RWPE2 (cell line): ENCODE data around the gene SH3RF2.

Experiments used
- ATAC-seq: fragments of 200-7000 bp; cut with Tn5 transposase; 3 replicates; pipeline ENCODE4 v1.9.1; 2021; ENCODE audit warnings: low read depth
- DNase-seq: peaks from one replicate; pipeline ENCODE4 v3.0.0-alpha.2; 2020; ENCODE audit warnings: low spot score
- H3K27ac ChIP-seq: fragments of 450-650 bp; 2 replicates; pipeline ENCODE4 v1.5.1; 2017; ENCODE audit warnings: mild to moderate bottlenecking; ENCODE audit not compliant: poor library complexity, severe bottlenecking
- H3K27me3 ChIP-seq: fragments of 250-450 bp; sonication (Bioruptor Pico); 2 replicates; pipeline ENCODE4 v1.5.1; 2021; ENCODE audit warnings: mild to moderate bottlenecking, moderate library complexity; ENCODE audit not compliant: insufficient read depth, poor library complexity, severe bottlenecking
- H3K36me3 ChIP-seq: fragments of 250-450 bp; sonication (Bioruptor Pico); 2 replicates; pipeline ENCODE4 v1.5.1; 2020; ENCODE audit warnings: low read depth, mild to moderate bottlenecking, moderate library complexity
- H3K4me1 ChIP-seq: fragments of 250-450 bp; sonication (Bioruptor Pico); 2 replicates; pipeline ENCODE4 v1.5.1; 2021; ENCODE audit warnings: mild to moderate bottlenecking, moderate library complexity; ENCODE audit not compliant: insufficient read depth, poor library complexity, severe bottlenecking
- H3K4me3 ChIP-seq: fragments of 250-450 bp; sonication (Bioruptor Pico); 2 replicates; pipeline ENCODE4 v1.5.1; 2021; ENCODE audit warnings: mild to moderate bottlenecking, moderate library complexity; ENCODE audit not compliant: severe bottlenecking
- H3K9me3 ChIP-seq: fragments of 250-450 bp; sonication (Bioruptor Pico); 2 replicates; pipeline ENCODE4 v1.5.1; 2021; ENCODE audit warnings: mild to moderate bottlenecking, moderate library complexity; ENCODE audit not compliant: severe bottlenecking
- TF ChIP-seq, protein P1 (sequence below): fragments of 450-650 bp; IDR thresholded peaks from one replicate; pipeline ENCODE4 v1.5.1; 2017; ENCODE audit warnings: mild to moderate bottlenecking, moderate library complexity; ENCODE audit not compliant: poor library complexity, severe bottlenecking

The SH3RF2 gene

DNA sequence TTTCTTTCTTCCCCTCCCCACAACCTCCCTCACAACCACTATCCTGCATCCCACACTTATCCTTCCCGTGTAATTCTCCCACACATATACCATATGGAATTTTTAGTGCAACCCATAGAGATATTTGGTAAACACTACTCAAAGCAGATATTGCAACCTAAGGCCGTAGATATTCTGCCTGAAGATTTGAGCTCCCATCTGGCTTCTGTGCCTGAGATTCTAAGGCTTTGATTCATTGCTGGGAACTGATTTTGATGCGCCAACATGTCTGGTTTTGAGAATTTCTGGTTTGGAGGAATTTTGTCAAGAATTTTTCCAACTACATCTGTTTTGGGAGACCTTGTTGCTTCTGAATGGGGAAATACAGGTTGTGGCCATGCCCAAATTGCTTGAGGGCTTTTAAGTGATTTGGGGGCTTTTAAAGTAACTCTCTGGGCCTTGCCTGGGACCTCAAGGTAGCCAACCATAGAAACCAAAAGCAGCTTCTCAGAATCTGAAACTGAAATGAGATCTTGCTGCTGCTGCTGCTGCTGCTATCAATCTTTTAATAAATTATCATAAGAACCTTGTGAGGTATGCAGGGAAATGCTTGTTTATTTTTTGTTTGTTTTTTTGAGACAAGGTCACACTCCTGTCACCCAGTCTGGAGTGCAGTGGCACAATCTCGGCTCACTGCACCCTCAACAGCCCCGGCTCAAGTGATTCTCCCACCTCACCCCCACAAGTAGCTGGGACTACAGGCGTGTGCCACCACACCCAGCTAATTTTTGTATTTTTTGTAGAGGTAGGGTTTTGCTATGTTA is 132.8 kb downstream of the SH3RF2 start:
- no peaks in the 10 kb centered on the region for H3K27me3 ChIP-seq
- TF ChIP-seq, protein P1, sequence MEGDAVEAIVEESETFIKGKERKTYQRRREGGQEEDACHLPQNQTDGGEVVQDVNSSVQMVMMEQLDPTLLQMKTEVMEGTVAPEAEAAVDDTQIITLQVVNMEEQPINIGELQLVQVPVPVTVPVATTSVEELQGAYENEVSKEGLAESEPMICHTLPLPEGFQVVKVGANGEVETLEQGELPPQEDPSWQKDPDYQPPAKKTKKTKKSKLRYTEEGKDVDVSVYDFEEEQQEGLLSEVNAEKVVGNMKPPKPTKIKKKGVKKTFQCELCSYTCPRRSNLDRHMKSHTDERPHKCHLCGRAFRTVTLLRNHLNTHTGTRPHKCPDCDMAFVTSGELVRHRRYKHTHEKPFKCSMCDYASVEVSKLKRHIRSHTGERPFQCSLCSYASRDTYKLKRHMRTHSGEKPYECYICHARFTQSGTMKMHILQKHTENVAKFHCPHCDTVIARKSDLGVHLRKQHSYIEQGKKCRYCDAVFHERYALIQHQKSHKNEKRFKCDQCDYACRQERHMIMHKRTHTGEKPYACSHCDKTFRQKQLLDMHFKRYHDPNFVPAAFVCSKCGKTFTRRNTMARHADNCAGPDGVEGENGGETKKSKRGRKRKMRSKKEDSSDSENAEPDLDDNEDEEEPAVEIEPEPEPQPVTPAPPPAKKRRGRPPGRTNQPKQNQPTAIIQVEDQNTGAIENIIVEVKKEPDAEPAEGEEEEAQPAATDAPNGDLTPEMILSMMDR = no peak
- peaks cover 6% of the 10 kb centered on the region for H3K4me1 ChIP-seq
- H3K9me3 ChIP-seq = no peaks in the 10 kb centered on the region
- DNase-seq (no peak), ATAC-seq (no peak)
- H3K36me3 ChIP-seq = no peaks in the 10 kb centered on the region
- no peak overlapping the region for H3K4me3 ChIP-seq
- no peak overlapping the region for H3K27ac ChIP-seq

DNA sequence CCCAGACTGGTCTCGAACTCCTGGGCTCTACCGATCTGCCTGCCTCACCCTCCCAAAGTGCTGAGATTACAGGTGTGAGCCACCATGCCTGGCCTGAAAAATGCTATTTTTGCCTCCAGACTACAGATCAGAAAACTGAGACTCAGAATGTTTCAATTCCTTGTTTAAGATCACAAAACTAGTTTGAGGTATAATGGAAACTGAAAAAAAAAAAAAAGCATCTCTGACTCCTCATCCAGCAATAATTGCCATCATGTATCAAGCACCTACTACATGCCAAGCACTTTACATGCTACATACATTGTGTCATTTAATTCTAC is 133.4 kb downstream of the SH3RF2 start:
- no peak overlapping the region for H3K4me3 ChIP-seq
- no peak overlapping the region for H3K27ac ChIP-seq
- DNase-seq (no peak), ATAC-seq (no peak)
- TF ChIP-seq, protein P1 = no peak
- no peaks in the 10 kb centered on the region for H3K9me3 ChIP-seq
- no peaks in the 10 kb centered on the region for H3K36me3 ChIP-seq
- H3K27me3 ChIP-seq = no peaks in the 10 kb centered on the region
- peaks cover 6% of the 10 kb centered on the region for H3K4me1 ChIP-seq

DNA sequence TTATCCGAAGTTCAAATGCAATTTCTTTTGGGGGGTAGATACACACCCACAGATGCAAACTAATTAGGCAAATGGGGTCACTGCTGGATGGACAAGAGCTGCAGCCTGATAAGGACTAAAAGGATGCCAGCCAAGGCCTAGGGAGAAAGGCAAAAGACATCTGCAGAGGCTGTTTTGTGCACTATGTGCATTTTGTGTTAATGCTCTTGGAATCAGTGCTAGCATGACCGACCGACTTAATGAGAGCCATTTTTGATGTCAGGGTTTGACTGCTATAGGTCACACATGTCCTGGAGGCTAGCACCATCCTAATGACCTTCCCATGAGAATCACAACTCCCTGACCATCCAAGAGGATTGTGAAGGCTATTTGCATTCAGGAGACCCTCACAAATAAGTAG is 134.4 kb downstream of the SH3RF2 start:
- Histone ChIP-seq H3K9me3 (no peaks in the 10 kb centered on the region), H3K27me3 (no peaks in the 10 kb centered on the region), H3K4me3 (no peak overlapping the region), H3K36me3 (no peaks in the 10 kb centered on the region), H3K4me1 (peaks cover 6% of the 10 kb centered on the region), H3K27ac (no peak overlapping the region)
- TF ChIP-seq, protein P1 = no peak
- no peak for ATAC-seq
- DNase-seq = no peak

DNA sequence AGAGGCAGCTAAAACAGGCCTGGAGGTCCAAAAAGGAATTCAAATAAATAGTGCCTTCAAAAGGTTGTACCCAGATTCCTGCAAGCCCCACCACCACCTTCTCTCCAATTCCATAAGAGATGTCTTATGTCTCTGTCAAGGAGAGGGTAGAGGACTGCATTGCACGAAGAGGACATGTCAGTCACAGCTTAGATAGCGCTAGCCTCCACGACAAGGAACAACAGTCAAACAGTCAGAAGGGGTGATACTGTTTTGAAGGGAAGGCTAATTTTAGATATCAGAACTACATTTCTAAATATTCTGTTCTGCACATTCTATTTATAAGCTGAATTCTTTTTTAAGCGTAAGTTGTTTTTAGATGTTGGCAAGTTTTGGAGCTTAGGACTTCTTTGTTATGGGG is 134.8 kb downstream of the SH3RF2 start:
- H3K4me1 ChIP-seq = peaks cover 6% of the 10 kb centered on the region
- no peaks in the 10 kb centered on the region for H3K9me3 ChIP-seq
- ATAC-seq (no peak), DNase-seq (no peak)
- TF ChIP-seq, protein P1 = no peak
- no peaks in the 10 kb centered on the region for H3K36me3 ChIP-seq
- no peak overlapping the region for H3K27ac ChIP-seq
- no peaks in the 10 kb centered on the region for H3K27me3 ChIP-seq
- H3K4me3 ChIP-seq = no peak overlapping the region

DNA sequence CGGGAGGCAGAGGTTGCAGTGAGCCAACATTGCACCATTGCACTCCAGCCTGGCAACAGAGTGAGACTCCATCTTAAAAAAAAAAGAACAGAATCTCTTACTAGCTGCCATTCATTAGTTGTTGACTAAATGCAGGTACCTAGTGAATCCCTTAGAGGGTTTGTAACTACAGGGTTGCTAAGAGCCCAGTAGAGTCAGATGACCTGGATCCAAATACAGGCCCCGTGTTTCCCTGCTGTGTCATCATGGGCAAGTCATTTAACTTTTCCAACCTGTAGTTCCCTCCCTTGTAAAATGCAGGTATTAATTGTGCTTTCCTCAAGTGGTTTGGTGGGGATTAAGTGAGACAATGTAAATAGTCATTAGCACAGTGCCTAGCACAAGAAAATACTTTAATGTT is 136.2 kb downstream of the SH3RF2 start:
- Histone ChIP-seq H3K4me1 (peaks cover 6% of the 10 kb centered on the region), H3K9me3 (no peaks in the 10 kb centered on the region), H3K27ac (no peak overlapping the region), H3K4me3 (no peak overlapping the region), H3K27me3 (no peaks in the 10 kb centered on the region), H3K36me3 (no peaks in the 10 kb centered on the region)
- ATAC-seq (no peak), DNase-seq (no peak)
- TF ChIP-seq, protein P1 = no peak
